ENCODE results near the gene CLEC9A.
"Not testable (repeated sequence)": the region's sequence is repeated elsewhere in the genome, so short reads cannot be mapped to it uniquely, and the experiment has no call there.

The CLEC9A gene

GRCh38 chr12:10030446-10030845, at the start of gene CLEC9A:
CLEC9A (plus strand) TSS chr12:10030682; CDS start chr12:10052688, 22,006 bp downstream.
- DNase-seq (ENCODE audit: low read depth in 2 of 2), result no peak

GRCh38 chr12:9991876-9992275, 38.6 kb upstream of the CLEC9A start:
- no peak for DNase-seq (ENCODE audit: low read depth in 2 of 2)

- DNase-seq (ENCODE audit: low read depth in 2 of 2), result no peak
Observed at GRCh38 chr12:9992296-9992695, 38.2 kb upstream of the CLEC9A start.

- no peak for DNase-seq (ENCODE audit: low read depth in 2 of 2)
Observed at GRCh38 chr12:9999016-9999415, 31.5 kb upstream of the CLEC9A start, which contains the start of gene CLEC1B. CLEC1B (minus strand) TSS chr12:9999121; CDS start chr12:9999100, 21 bp downstream.

GRCh38 chr12:10001171-10001776, 29.2 kb upstream of the CLEC9A start:
- DNase-seq (ENCODE audit: low read depth in 2 of 2), result no peak

- no peak for DNase-seq (ENCODE audit: low read depth in 2 of 2)
Observed at GRCh38 chr12:10012630-10013330, 17.7 kb upstream of the CLEC9A start.

GRCh38 chr12:10015450-10015849, 15.0 kb upstream of the CLEC9A start:
- no peak for DNase-seq (ENCODE audit: low read depth in 2 of 2)

GRCh38 chr12:10016881-10017280, 13.6 kb upstream of the CLEC9A start:
- DNase-seq (ENCODE audit: low read depth in 2 of 2), result no peak

- no peak for DNase-seq (ENCODE audit: low read depth in 2 of 2)
Observed at GRCh38 chr12:10018386-10018785, 12.1 kb upstream of the CLEC9A start.

GRCh38 chr12:10021342-10021741, 9.1 kb upstream of the CLEC9A start:
- no peak for DNase-seq (ENCODE audit: low read depth in 2 of 2)

- DNase-seq (ENCODE audit: low read depth in 2 of 2), result no peak
Observed at GRCh38 chr12:10025236-10025635, 5.2 kb upstream of the CLEC9A start.

- DNase-seq (ENCODE audit: low read depth in 2 of 2), result not testable (repeated sequence)
Observed at GRCh38 chr12:10026666-10027065, 3.8 kb upstream of the CLEC9A start.

GRCh38 chr12:10027311-10027710, 3.2 kb upstream of the CLEC9A start:
- DNase-seq (ENCODE audit: low read depth in 2 of 2), result no peak

GRCh38 chr12:10027721-10028120, 2.8 kb upstream of the CLEC9A start:
- DNase-seq (ENCODE audit: low read depth in 2 of 2), result no peak

GRCh38 chr12:10031321-10031720, 839 bp downstream of the CLEC9A start:
- DNase-seq (ENCODE audit: low read depth in 2 of 2), result no peak

GRCh38 chr12:10031771-10032175, 1.3 kb downstream of the CLEC9A start:
- DNase-seq (ENCODE audit: low read depth in 2 of 2), result no peak

GRCh38 chr12:10033783-10034545, 3.5 kb downstream of the CLEC9A start:
- no peak for DNase-seq (ENCODE audit: low read depth in 2 of 2)

GRCh38 chr12:10042167-10042566, 11.7 kb downstream of the CLEC9A start:
- no peak for DNase-seq (ENCODE audit: low read depth in 2 of 2)

- DNase-seq (ENCODE audit: low read depth in 2 of 2), result no peak
Observed at GRCh38 chr12:10048526-10048925, 18.0 kb downstream of the CLEC9A start.

- no peak for DNase-seq (ENCODE audit: low read depth in 2 of 2)
Observed at GRCh38 chr12:10052193-10052913, 21.9 kb downstream of the CLEC9A start.

- no peak for DNase-seq (ENCODE audit: low read depth in 2 of 2)
Observed at GRCh38 chr12:10058387-10058786, 27.9 kb downstream of the CLEC9A start.

- DNase-seq (ENCODE audit: low read depth in 2 of 2), result no peak
Observed at GRCh38 chr12:10065241-10065640, 34.8 kb downstream of the CLEC9A start.
